CD4-positive, alpha-beta T cell treated with Interleukin-1 beta for 1 hour (primary cell): ENCODE data around the gene RTP3.
"Not testable (repeated sequence)": the region's sequence is repeated elsewhere in the genome, so short reads cannot be mapped to it uniquely, and the experiment has no call there.

ENCODE experiments used
- DNase-seq, 2 donors: peaks; one replicate each; pipeline ENCODE4 v3.0.0-alpha.2; 2020 to 2022

The RTP3 gene

GRCh38 chr3:46519952-46520351, 22.2 kb downstream of the RTP3 start:
- no peak for DNase-seq

DNA sequence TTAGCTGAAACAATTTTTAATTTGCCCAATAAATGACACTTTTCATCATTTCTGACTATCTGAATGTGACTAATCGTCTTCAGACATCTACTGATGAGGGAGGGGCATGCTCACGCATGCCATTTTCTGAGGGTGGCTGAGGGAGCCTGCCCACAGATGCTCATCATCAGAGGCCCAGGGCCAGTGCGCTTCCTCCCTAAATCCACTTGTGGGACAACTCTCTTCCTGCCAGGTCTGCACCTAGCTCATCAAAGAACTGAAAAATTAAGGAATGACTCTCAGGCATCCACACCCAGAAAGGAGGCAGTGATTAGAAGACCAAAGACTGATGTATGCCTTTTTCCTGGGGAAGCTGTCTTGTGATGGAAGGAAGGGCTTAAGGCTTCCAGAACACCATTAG, 22.8 kb downstream of the RTP3 start:
- DNase-seq, result no peak

DNA sequence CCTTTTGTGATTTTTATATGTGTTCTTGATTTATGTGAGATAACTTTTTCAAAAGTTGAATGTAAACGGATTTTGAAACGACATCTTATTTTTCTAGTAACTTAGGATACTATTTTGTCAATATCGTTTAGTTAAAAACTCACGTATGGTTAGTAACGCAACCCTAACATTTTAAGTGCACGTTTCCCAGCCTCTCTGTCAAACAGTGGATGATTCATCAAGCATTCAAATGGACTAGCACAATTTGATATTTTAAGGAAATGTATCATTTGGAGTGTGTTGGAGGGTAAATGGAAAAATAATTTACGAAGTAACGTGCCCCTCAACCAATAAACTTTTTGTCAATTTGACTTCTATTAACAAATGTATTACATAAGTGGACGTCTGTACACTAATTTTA, 23.3 kb downstream of the RTP3 start:
- DNase-seq, result no peak

- DNase-seq, result not testable (repeated sequence)
Measured at GRCh38 chr3:46522201-46522600, 24.4 kb downstream of the RTP3 start.

GRCh38 chr3:46523556-46523955, 25.8 kb downstream of the RTP3 start:
- no peak for DNase-seq

DNA sequence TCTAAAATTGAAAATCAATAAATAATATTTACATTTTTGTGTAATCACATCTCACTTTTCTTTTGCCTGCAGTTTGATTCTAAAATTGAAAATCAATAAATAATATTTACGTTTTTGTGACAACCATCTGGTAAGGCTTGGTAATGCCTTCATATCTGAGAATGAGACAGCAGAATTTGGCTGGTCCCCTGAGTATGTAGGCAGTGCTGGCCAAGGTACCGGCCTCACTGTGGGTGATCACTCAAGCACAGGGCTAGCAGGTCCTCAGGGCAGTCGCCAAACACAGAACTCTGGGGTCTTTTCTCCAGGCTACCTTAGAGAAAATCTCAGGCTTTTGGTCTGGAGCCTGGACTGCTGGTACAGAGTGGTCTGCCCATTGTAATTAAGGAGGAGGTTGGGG, 26.2 kb downstream of the RTP3 start:
- DNase-seq, result no peak

DNA sequence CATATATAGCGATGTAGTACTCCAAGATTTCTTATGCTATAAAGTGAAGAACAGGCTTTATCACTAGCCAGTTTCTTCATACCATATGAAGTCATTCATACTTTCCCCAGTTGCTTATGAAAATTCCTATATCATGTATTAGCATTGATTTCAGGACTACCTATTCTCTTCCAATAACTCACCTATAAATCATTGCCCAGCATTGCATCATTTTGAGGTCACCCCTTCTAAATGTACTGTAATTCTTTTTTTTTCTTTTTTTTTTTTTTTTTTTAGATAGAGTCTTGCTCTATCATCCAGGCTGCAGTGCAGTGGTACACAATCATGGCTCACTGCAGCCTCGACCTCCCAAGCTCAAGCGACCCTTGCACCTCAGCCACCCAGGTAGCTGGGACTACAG, 27.1 kb downstream of the RTP3 start:
- no peak for DNase-seq

DNA sequence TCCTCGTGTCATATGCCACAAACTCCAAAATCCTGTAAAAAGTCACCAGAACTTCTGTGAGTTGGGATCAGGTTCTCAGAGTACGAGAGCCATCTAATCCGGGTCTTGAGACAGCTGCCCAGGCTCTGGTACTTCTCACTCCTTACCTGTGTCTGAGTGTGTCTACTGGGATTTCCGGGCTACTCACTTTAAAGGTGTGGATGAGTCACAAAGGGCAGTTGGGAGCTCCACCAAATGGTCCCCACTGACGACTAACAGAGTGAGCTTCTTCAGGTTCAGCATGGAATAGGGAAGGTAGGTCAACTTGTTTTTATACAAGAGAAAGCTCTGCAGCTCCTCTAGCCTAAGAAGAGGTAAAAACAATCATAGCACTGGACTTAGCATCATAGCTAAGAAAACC, 29.5 kb downstream of the RTP3 start:
- no peak for DNase-seq

- no peak for DNase-seq
Measured at GRCh38 chr3:46533091-46533490, 35.3 kb downstream of the RTP3 start.

- no peak for DNase-seq
Measured at GRCh38 chr3:46535746-46536145, 38.0 kb downstream of the RTP3 start.

GRCh38 chr3:46536758-46537157, 39.0 kb downstream of the RTP3 start:
- no peak for DNase-seq

- no peak for DNase-seq
Measured at GRCh38 chr3:46537316-46537715, 39.5 kb downstream of the RTP3 start.

GRCh38 chr3:46537779-46538178, 40.0 kb downstream of the RTP3 start:
- DNase-seq, result no peak

- not testable (repeated sequence) for DNase-seq
Measured at GRCh38 chr3:46538425-46538802, 40.6 kb downstream of the RTP3 start.

DNA sequence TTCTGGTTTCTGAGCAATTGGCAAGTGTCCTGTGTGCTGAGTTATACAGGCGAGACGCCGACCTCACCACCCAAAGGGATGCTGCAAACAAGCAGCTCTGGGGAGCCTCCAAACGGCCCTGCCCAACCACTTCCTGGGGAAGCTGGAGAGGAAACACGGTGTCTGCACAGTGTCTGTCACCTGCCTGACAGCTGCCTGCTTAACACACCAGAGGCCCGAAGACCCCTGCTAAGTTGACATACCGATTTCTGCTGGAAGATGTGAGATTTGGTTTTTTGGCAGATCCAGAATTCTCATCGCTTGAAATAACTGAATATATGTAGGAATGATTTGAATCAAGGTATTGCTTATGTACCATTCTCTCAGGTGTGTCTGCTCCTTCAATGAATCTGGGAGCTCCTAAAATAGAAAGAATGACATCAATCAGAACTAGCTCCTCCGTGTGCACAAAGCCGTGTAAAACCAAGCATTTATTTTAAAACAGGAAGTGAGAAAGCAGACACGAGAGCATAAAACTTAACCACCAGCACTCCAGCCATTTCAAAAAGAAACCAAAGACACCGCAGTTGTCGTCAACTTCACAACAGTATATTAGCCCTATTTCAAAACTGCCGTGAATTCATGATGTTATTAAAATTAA, 41.1 kb downstream of the RTP3 start:
- peak; percentile 83 to 92 for DNase-seq

DNA sequence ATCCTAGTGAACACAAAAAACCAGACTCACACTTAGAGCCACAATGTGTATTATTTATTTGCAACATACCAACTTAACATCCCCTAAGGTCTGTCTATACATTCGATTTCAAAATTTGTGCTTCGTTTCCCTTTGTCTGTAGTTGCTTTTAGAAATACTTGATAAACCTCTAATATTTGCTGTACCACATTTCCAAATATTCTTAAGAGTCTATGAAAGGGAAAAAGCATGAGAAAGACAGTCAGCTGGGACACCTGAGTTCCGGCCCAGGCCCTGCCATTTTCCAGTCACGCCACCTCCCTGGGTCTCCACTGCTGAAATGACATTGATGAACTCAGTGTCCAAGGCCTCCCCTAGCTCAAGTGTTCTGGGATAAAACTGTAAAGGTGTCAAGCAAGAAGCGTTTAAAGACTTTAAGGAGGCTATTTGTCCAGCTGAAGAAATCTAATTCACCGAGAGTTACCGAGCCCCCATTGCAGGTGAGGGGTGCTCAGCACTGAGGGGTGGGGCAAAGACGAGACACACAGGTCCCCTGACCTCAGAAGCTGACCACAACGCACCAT, 41.7 kb downstream of the RTP3 start:
- no peak for DNase-seq

GRCh38 chr3:46540550-46540949, 42.8 kb downstream of the RTP3 start:
- DNase-seq, result no peak

GRCh38 chr3:46541835-46542234, 44.1 kb downstream of the RTP3 start:
- no peak for DNase-seq

DNA sequence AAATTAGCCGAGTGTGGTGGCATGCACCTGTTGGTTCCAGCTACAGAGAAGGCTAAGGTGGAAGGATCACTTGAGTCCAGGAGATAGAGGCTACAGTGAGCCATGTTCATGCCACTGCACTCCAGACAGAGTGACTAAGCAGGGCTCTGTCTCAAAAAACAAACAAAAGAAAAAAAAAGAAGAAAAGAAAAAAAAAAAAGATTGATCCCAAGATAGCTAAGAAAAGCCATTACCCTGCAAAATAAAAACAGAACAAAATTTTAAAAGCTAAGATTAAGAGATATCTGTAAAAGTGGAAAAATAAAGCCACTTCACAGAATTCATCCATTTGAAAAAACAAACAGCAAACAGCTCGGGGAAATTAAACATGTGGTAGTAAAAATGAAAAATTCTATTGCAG, 44.6 kb downstream of the RTP3 start:
- no peak for DNase-seq

- no peak for DNase-seq
Measured at GRCh38 chr3:46542801-46543201, 45.0 kb downstream of the RTP3 start.

GRCh38 chr3:46544771-46545503, 47.2 kb downstream of the RTP3 start:
- DNase-seq, result no peak

- DNase-seq, result no peak
Measured at GRCh38 chr3:46545818-46546630, 48.2 kb downstream of the RTP3 start.

- DNase-seq, result no peak
Measured at GRCh38 chr3:46546896-46547440, 49.2 kb downstream of the RTP3 start.
